ENCODE data around the gene NDRG2.

The NDRG2 gene

DNA sequence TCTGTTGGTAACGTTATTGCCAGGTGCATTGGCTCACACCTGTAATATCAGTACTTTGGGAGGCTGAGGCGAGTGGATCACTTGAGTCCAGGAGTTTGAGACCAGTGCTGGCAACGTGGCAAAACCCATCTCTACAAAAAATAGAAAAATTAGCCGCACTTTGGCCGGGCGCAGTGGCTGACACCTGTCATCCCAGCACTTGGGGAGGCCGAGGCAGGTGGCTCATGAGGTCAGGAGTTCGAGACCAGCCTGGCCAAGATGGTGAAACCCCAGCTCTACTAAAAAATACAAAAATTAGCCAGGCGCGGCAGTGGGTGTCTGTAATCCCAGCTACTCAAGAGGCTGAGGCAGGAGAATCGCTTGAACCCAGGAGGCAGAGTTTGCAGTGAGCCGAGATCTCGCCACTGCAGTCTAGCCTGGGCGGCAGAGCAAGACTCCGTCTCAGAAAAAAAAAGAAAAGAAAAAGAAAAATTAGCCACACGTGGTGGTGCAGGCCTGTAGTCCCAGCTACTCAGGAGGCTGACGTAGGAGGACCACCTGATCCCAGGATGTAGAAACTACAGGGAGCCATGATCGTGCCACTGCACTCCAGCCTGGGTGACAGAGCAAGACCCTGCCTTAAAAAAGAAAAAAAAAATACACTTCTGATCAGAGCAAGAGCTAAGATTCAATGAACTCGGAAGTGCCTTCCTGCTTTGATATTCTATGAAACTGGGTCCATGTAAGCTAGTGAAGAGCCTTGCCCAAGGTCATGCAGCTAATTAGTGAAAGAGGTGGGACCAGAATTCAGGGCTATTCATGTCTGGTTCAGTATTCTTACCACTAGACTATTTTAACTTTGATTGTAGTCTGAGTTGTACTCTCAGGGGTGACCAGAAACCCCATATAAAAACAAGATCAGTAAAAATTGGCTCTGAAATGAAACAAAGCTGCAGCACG is 28.6 kb upstream of the NDRG2 start:
- H3K27me3 ChIP-seq, result no peaks in the 10 kb centered on the region
- H3K27ac ChIP-seq, result no peak overlapping the region
- TF ChIP-seq CTCF (IDR thresholded peaks at IDR 0.05), result no peak
- H3K4me1 ChIP-seq (ENCODE audit: control insufficient read depth in 1 of 2, insufficient read depth in 1 of 2, low read depth in 1 of 2, low read length in 1 of 2), result no peaks in the 10 kb centered on the region
- no peaks in the 10 kb centered on the region for H3K9me3 ChIP-seq
- H3K36me3 ChIP-seq, result no peaks in the 10 kb centered on the region
- no peak overlapping the region for H3K4me3 ChIP-seq (ENCODE audit: low read depth in 1 of 2, low read length in 1 of 2)

GRCh38 chr14:21050597-21050996 is 25.7 kb upstream of the NDRG2 start:
- Histone ChIP-seq H3K4me3 (ENCODE audit: low read depth in 1 of 2, low read length in 1 of 2) (no peak overlapping the region), H3K4me1 (ENCODE audit: control insufficient read depth in 1 of 2, insufficient read depth in 1 of 2, low read depth in 1 of 2, low read length in 1 of 2) (no peaks in the 10 kb centered on the region), H3K36me3 (no peaks in the 10 kb centered on the region), H3K27ac (no peak overlapping the region), H3K27me3 (no peaks in the 10 kb centered on the region), H3K9me3 (no peaks in the 10 kb centered on the region)
- no peak for TF ChIP-seq CTCF (IDR thresholded peaks at IDR 0.05)

- TF ChIP-seq CTCF (IDR thresholded peaks at IDR 0.05), result no peak
- Histone ChIP-seq H3K27ac (no peak overlapping the region), H3K4me1 (ENCODE audit: control insufficient read depth in 1 of 2, insufficient read depth in 1 of 2, low read depth in 1 of 2, low read length in 1 of 2) (no peaks in the 10 kb centered on the region), H3K4me3 (ENCODE audit: low read depth in 1 of 2, low read length in 1 of 2) (no peak overlapping the region), H3K36me3 (no peaks in the 10 kb centered on the region), H3K9me3 (no peaks in the 10 kb centered on the region), H3K27me3 (peaks cover 10% of the 10 kb centered on the region)
These were observed 24.4 kb upstream of the NDRG2 start for GRCh38 chr14:21049271-21049673.

- no peak overlapping the region for H3K4me3 ChIP-seq (ENCODE audit: low read depth in 1 of 2, low read length in 1 of 2)
- no peak overlapping the region for H3K27ac ChIP-seq
- H3K36me3 ChIP-seq, result no peaks in the 10 kb centered on the region
- H3K27me3 ChIP-seq, result peaks cover 16% of the 10 kb centered on the region
- no peak for TF ChIP-seq CTCF (IDR thresholded peaks at IDR 0.05)
- no peaks in the 10 kb centered on the region for H3K9me3 ChIP-seq
- no peaks in the 10 kb centered on the region for H3K4me1 ChIP-seq (ENCODE audit: control insufficient read depth in 1 of 2, insufficient read depth in 1 of 2, low read depth in 1 of 2, low read length in 1 of 2)
These were observed 23.8 kb upstream of the NDRG2 start for GRCh38 chr14:21048638-21049037.

DNA sequence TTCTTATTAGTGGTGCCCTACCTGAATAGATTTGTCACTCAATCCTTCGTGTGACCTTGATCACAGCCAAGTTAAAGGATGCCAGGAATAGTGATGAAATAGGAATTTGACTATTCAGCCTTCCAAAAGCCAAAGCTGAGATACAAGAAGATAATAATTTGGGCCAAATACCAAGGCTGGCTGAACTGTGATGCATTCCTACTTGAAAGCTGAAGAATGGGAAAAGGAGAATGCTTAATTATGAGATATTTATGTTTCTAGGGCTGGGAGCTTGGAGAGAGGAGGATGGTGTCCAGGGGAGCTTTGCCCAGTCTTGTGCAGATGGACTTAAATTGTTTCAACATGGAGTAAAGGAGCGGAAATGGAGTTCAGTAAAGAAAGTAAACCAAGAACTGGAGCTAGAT is 22.5 kb upstream of the NDRG2 start:
- H3K9me3 ChIP-seq, result no peaks in the 10 kb centered on the region
- H3K4me3 ChIP-seq (ENCODE audit: low read depth in 1 of 2, low read length in 1 of 2), result no peak overlapping the region
- no peak for TF ChIP-seq CTCF (IDR thresholded peaks at IDR 0.05)
- H3K27ac ChIP-seq, result no peak overlapping the region
- H3K36me3 ChIP-seq, result no peaks in the 10 kb centered on the region
- H3K4me1 ChIP-seq (ENCODE audit: control insufficient read depth in 1 of 2, insufficient read depth in 1 of 2, low read depth in 1 of 2, low read length in 1 of 2), result no peaks in the 10 kb centered on the region
- peaks cover 26% of the 10 kb centered on the region for H3K27me3 ChIP-seq
